GM12874 (cell line): ENCODE measurements around the gene LONRF3.

Source experiments
- CTCF ChIP-seq: IDR thresholded peaks from 2 replicates; pipeline ENCODE4 v1.5.1; 2011; ENCODE audit warnings: low read depth, mild to moderate bottlenecking, control low read depth, low read length, moderate library complexity; ENCODE audit not compliant: insufficient read depth

LONRF3 gene

GRCh38 chrX:119030990-119031389 is 56.6 kb downstream of the LONRF3 start:
- TF ChIP-seq CTCF, result no peak

GRCh38 chrX:119036107-119037029 is 62.0 kb downstream of the LONRF3 start:
- TF ChIP-seq CTCF, result no peak

- no peak for TF ChIP-seq CTCF
Measured at GRCh38 chrX:119040432-119040831, 66.0 kb downstream of the LONRF3 start.

GRCh38 chrX:119041175-119041574 is 66.8 kb downstream of the LONRF3 start:
- no peak for TF ChIP-seq CTCF

GRCh38 chrX:119042040-119042439 is 67.6 kb downstream of the LONRF3 start:
- no peak for TF ChIP-seq CTCF

GRCh38 chrX:119042996-119043395 is 68.6 kb downstream of the LONRF3 start:
- TF ChIP-seq CTCF, result no peak

GRCh38 chrX:119045884-119046283 is 71.5 kb downstream of the LONRF3 start:
- no peak for TF ChIP-seq CTCF
